DOHH2 (cell line): ENCODE measurements around the gene ACSBG1.

ENCODE experiments used
- EZH2phosphoT487 ChIP-seq: fragments of 200-600 bp; sonication (generic); IDR thresholded peaks from 2 replicates; pipeline ENCODE4 v1.6.1; 2017; ENCODE audit warnings: borderline replicate concordance, mild to moderate bottlenecking, antibody characterized with exemption, low read length, moderate library complexity, mixed read lengths
- TF ChIP-seq, protein P1 (sequence below): fragments of 200-600 bp; sonication (generic); IDR thresholded peaks from one replicate; pipeline ENCODE4 v1.5.1; 2014; ENCODE audit warnings: antibody characterized with exemption, mild to moderate bottlenecking, low read depth, low read length; ENCODE audit not compliant: poor library complexity, severe bottlenecking

DNA sequence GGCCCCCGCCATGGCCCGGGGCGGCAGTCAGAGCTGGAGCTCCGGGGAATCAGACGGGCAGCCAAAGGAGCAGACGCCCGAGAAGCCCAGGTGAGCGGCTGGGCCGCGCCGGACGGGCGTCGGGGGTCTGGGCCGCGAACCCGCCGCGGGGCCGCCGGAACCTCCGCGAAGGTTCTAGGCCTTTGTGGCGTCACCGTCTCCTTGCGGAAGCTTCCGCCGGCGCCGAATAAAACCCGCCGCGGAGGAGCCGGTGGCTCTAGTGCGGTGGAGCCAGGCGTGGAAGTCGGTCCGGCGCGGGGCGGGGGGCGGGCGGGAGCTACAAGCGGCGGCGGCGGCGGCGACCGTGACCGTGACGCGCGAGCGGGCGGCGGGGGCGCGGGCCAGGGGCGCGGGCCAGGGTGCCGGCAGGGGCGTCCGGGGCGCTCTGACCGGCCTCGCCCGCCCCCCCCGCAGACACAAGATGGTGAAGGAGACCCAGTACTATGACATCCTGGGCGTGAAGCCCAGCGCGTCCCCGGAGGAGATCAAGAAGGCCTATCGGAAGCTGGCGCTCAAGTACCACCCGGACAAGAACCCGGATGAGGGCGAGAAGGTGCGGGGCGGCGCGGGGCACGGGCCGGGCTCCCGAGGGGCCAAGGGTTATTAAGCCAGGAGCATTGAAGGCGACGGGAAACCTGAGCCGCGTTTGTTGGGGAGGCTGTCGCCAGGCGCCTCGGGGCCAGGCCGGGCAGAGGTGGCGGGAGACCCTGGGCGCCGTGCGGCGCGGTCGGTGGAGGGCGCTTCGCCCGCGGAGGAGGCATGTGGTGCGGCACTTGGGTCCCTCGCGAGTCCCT, 30.2 kb upstream of the ACSBG1 start, which contains the start of gene DNAJA4:
- TF ChIP-seq, protein P1, sequence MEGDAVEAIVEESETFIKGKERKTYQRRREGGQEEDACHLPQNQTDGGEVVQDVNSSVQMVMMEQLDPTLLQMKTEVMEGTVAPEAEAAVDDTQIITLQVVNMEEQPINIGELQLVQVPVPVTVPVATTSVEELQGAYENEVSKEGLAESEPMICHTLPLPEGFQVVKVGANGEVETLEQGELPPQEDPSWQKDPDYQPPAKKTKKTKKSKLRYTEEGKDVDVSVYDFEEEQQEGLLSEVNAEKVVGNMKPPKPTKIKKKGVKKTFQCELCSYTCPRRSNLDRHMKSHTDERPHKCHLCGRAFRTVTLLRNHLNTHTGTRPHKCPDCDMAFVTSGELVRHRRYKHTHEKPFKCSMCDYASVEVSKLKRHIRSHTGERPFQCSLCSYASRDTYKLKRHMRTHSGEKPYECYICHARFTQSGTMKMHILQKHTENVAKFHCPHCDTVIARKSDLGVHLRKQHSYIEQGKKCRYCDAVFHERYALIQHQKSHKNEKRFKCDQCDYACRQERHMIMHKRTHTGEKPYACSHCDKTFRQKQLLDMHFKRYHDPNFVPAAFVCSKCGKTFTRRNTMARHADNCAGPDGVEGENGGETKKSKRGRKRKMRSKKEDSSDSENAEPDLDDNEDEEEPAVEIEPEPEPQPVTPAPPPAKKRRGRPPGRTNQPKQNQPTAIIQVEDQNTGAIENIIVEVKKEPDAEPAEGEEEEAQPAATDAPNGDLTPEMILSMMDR = no peak
- no peak for TF ChIP-seq EZH2phosphoT487
